HG02973 (cell line): ENCODE results near the gene SDR39U1.

Source experiments
- ATAC-seq: cut with Tn5 transposase; IDR thresholded peaks from one replicate; pipeline ENCODE4 v1.9.1; 2021; ENCODE audit warnings: moderate library complexity; ENCODE audit not compliant: unreplicated experiment

Gene SDR39U1

GRCh38 chr14:24414077-24414476 lies 28.5 kb downstream of the SDR39U1 start:
- no peak for ATAC-seq

- ATAC-seq: no peak
These were observed 30.9 kb downstream of the SDR39U1 start for GRCh38 chr14:24411443-24412389.

GRCh38 chr14:24409956-24410355 lies 32.6 kb downstream of the SDR39U1 start:
- ATAC-seq: no peak

GRCh38 chr14:24409192-24409591 lies 33.4 kb downstream of the SDR39U1 start:
- no peak for ATAC-seq

DNA sequence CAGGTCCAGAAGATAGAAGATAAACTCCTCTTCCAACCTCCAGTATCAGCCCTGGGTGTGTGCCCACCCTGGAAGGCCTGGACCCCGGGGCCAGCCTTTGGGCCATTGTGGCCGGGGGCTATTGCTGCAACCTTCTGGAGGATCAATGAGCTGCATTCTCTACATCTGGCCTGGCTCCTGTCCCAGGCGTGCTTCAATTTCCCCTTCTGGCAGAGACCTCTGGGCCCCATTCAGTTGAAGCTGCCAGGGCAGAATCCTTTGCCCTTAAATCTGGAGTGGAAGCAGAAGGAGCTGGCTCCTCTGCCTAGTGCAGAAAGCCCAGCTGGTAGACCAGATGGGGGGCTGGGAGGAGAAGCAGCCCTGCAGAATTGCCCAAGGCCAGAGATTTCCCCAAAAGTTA lies 33.8 kb downstream of the SDR39U1 start:
- ATAC-seq: no peak

DNA sequence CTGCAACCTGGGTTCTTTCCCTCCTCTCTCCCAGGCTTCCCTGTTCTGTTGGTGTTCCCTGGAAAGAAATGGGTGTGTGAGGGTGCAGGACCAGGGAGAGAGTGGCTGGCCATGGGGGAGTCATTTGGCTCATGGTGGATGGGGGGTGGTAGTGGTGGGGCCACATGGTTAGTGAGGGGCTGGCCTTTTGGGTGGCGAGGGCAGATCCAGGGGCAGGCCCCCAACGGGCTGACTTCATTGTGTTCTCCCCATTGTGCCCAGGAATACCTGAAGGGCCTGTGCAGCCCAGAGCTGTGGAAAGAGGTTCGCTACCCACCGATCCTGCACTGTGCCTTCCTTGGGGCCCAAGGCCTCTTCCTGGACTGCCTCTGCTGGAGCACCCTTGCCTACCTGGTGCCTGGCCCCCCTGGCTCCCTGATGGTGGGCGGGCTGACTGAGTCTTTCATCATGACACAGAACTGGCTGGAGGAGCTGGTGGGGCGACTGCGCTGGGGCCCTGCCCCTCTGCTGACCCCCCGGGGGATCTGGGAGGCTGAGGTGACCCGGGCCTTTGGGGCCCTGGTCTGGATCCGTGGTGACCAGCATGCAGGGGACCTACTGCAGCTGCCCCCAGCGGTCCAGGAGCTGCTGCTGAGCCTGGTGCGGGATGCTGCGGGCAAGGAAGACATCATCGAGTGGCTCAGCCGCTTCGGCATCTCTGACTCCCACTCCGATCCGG lies 34.8 kb downstream of the SDR39U1 start:
- no peak for ATAC-seq

DNA sequence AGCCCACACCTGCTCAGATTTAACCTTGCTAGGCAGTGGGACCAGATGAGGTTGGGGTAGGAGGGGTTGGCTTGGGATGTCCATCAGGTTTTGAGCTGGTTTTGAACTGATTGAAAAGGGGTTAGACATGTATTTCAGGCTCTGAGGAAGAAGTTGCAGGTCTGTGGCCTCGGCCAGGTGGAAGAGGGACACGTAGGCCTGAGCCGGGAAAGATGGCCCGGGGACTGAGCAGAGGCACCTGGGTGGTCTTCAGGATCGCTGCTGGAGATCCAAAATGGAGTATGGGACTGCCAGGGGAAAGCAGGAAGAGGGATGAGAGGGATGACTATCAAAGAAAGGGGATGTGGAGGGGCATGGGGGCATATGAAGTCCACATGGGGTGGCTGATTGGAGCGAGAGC lies 36.2 kb downstream of the SDR39U1 start:
- no peak for ATAC-seq

- ATAC-seq: no peak
These were observed 37.8 kb downstream of the SDR39U1 start for GRCh38 chr14:24404814-24405213.

- no peak for ATAC-seq
These were observed 39.1 kb downstream of the SDR39U1 start for GRCh38 chr14:24403294-24403998.

DNA sequence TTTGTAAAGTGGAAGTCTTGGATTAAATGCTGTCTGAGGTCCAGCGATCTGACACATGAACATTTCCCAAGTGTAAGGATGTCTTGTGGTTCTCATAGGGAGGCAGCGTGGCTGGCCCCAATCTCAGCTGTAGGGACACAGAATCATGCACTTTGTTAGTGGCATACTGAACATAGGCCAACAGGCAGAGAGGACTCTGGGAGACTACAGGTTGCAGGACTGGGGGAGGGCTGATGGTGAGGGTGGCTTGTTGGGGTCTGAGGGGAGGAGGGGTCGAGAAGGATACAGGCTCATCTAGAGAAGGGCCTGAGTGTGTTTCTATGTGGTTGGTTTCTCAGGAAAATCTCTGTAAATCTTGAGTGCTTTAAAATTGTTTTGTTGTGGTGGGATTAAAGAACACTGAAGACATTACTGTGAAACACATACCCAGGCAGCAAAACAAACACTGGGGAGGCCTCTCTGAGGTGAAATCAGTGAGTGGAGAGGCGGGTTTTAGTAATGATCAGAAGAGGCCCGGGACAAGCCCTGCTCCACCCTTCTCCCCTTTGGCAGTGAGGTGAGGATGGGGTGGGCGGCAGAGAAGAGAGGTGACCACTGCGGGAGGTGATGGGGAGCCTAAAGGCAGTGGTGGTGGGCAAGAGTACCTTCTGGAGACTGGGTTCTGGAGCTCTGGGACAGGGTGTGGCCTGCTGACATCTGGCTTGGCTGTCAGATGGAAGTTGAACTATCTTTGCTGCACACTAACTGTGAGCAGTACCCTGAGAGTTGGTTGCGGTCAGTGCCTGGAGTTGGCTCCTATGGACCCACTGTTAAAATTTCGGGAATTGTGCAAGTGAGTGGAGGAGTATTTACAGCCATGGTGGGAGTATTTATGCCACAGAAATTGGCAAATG lies 40.5 kb downstream of the SDR39U1 start:
- ATAC-seq: no peak

DNA sequence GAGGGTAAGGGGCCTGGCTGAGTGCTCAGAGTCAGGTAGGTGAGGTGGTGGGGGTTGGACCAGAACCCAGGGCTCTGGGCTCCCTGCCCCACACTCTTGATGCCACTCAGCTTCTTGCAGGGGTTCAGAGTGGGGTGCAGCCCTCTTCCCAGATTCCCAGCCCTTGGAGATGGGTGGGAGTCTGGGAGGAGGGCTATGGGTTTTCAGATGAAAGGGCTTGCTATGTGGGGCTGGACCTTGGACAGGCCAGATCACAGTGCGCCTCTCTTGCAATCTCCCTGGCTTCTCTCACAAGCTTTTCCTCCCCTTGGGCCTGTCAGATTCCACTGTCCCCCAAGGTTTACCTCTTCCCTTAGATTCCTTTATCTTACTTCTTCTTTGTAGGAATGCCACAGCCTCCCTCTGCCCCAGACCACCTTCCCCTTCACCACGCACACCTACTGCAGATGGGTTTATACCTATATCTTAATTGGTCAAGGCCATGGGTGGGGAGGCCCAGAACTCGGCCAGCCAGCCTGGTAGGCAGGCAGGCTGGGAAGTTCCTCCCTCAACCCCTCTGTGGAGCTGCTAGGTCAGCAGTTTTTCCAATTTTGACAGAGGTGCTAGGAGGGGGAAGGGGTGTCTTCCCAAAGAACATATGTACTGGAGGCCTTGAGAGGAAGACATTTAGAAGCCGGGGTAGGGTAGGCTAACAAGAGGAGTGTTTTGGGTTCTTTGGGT lies 42.4 kb downstream of the SDR39U1 start:
- no peak for ATAC-seq

DNA sequence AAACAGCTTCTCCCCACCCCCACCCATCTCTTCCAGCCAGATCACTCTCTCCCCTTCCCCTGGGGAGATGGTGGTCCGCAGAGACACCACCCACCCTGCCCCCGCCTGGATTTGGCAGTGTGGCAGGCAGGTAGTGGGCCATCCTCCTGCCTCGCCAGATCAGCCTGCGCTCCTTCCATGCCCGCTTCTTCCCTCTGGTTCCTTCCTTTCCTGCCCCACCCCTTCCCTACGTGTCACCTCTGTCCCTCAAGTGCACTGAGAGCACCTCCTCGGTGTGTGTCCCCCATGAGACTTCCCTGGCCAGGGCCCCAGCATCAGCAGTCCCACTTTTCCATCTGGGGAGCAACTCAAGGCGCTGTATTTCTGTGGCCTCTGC lies 43.1 kb downstream of the SDR39U1 start:
- ATAC-seq: no peak

DNA sequence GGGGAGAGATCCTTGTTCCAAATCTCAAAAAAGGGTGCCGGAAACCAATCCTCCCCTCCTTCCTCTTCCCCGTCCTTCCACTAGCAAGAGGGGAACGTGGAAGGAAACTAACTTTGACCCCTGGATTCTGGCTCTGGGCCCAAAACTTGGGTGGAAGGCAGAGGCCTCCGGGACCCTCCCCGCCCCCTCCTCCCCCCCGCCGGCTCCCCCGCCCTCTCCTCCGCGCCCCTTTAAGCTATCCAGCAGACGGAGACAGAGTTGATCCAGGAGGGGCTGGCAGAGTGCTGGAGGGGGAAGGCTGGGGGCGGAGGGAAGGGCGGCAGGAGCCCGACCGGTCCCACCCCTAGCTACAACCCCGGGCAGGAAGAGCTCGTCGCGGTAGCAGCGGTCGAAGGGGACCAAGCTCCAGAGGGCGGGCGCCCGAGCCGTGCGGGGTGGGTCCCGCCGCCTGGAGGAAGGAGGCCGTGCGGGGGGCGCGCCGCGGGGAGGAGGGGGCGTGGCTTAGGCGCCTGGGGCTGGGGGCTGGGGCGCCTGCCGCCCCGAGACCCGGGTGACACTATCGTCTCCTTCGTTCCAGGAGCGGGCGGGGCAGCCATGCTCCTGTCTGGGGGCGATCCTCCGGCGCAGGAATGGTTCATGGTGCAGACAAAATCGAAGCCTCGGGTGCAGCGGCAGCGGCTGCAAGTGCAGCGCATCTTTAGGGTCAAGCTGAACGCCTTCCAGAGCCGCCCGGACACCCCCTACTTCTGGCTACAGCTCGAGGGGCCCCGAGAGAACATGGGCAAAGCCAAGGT lies 43.7 kb downstream of the SDR39U1 start, which contains the start of gene NYNRIN:
Gene NYNRIN (plus strand): TSS at position 351 of the 794 bp plus-strand sequence. CDS start 244 bp downstream, at position 595.
- ATAC-seq: no peak

- ATAC-seq: no peak
These were observed 44.3 kb downstream of the SDR39U1 start for GRCh38 chr14:24398293-24398652.

DNA sequence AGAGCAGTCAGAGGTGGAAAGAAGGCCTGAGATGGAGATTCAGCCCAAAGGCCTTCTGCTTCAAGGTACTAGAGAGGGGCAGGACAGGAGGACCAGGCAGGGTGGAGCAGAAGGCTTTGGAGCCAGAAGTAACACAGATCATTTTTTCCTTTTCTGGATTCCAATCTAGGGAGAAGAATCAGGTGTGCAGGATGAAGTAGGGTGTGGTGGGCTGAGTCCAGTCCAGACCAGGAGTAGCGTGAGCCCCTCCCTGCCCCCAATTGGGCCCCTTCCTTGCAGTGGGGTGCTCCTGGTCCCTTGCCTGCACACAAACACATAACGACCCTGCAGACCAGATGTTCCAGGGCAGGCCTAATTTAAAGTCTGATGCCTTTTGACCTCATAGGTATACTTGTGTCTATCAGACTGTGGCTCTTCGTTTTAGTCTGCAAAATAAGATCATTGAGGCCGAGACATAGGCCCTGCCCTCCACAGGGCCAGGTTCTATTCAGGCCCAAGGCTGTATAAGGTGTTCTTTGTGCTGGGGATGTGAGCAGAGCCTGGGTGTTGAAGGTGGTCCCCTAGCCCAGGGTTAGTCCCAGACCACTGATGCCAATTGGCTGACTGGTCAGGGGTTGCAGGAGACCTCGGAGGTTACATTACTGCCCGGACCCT lies 44.8 kb downstream of the SDR39U1 start:
- ATAC-seq: no peak

DNA sequence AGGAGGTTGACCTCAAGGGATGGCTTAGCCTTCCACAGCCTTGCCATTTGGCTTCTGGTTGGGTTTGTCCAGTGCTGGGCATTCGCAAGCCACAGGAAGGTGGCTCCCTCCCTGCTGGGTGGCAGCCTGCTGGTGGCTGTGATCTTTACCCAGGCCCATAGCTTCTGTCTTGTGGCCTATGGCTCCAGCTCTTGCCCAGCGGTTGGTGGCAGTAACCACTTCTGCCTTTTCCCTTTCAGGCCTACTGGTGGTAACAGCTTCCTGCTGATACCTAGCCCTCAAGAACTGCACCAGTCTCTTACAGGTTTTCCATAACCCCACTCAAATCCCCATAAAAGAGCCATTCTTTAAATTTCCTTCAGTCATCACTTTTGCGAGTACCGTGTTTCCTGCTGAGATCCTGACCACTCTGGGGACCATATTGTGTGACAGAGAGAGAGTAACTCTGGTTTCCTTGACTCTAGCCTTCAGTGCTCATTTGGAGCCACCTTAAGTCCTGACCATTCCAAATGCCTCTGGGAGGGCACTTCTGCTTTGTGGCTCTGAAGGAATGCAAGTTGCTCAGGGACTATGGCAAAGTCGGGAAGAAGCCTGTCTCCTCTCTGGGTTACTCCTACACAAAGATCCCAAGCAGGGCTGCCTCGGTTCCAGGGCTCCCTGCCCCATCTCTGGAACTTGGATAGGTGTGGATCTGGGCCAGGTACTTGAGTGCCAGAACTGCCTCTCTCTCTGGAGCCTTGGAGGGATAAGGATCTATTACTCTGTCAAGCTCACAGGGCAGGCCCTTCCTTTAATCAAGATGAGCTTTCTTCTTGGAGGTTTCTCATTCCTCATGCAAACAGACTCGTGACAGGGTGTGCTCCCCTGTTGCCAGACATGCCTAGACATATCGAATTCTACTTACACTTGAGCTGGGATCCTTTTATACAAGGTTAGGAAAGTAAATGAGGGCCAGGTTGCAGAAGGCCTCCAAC lies 46.7 kb downstream of the SDR39U1 start:
- no peak for ATAC-seq

- no peak for ATAC-seq
These were observed 48.3 kb downstream of the SDR39U1 start for GRCh38 chr14:24394275-24394674.
